HG02938 (cell line): Measurements from ENCODE around the gene ESRRA.
A peak's percentile ranks its signal among the peaks of the same experiment; 100 is the strongest.

Source experiments
- ATAC-seq: cut with Tn5 transposase; IDR thresholded peaks from one replicate; pipeline ENCODE4 v1.9.1; 2021; ENCODE audit warnings: mild to moderate bottlenecking, moderate library complexity; ENCODE audit not compliant: unreplicated experiment

Gene ESRRA

GRCh38 chr11:64269540-64270220, 35.6 kb upstream of the ESRRA start:
- peak; percentile 67 for ATAC-seq

DNA sequence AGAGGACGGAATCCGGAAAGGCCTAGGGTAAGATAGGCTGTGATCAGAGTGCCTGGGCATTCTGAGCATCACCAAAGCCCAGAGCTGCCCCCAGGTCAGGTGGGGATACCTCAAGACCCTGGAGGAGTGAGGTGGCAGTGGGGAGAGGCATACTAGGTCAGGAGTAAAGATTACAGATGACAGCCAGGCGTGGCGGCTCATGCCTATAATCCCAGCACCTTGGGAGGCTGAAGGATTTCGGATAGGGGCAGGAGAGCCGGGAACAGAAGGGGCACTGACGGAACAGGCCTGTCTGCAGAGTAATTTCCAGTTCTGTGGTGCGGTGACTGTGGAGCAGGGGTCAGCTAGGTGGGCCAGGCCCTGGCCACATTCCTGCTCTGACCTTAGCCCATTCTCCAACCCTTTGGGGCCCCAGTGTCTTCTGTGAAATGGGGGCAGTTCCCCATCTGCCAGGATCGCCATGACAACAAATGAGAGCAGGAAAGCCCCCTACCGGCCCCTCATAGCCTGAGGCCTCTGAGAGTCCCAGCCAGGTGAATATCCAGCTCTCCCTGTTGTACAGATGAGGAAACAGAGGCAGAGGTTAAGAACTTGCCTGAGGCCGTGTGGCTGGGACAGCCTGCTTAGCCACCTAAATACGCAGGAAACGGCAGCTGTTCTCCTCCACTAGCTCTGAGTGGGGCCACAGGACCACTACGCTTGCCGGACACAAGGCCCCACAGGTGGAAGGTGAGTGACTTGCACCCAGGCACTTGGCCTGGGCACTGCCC, 30.1 kb upstream of the ESRRA start:
- ATAC-seq = no peak

DNA sequence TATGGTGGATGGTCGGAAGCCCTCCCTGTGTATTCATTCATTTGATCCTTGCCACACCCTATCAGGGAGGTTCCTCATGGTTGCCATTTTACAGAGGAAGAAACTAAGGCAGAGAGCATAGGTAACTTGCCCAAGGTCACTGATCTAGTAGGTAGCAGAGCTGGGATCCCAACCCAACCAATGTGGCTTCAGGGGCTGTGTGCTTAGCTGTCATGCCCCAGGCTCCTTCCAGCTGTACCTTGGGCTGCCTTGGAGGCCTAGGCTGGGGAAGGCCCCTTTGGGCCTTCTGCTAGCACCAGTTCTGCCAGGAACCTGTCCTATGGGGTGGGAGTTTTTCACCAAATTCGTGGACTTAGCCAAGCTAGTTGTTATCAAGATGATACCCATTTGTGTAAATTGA, 29.5 kb upstream of the ESRRA start:
- no peak for ATAC-seq

- no peak for ATAC-seq
These were observed 28.5 kb upstream of the ESRRA start for GRCh38 chr11:64276653-64277431.

- ATAC-seq = no peak
These were observed 26.6 kb upstream of the ESRRA start for GRCh38 chr11:64278576-64279190.

GRCh38 chr11:64281957-64282770, 23.2 kb upstream of the ESRRA start:
- ATAC-seq = no peak

- no peak for ATAC-seq
These were observed 22.2 kb upstream of the ESRRA start for GRCh38 chr11:64283092-64283491.

DNA sequence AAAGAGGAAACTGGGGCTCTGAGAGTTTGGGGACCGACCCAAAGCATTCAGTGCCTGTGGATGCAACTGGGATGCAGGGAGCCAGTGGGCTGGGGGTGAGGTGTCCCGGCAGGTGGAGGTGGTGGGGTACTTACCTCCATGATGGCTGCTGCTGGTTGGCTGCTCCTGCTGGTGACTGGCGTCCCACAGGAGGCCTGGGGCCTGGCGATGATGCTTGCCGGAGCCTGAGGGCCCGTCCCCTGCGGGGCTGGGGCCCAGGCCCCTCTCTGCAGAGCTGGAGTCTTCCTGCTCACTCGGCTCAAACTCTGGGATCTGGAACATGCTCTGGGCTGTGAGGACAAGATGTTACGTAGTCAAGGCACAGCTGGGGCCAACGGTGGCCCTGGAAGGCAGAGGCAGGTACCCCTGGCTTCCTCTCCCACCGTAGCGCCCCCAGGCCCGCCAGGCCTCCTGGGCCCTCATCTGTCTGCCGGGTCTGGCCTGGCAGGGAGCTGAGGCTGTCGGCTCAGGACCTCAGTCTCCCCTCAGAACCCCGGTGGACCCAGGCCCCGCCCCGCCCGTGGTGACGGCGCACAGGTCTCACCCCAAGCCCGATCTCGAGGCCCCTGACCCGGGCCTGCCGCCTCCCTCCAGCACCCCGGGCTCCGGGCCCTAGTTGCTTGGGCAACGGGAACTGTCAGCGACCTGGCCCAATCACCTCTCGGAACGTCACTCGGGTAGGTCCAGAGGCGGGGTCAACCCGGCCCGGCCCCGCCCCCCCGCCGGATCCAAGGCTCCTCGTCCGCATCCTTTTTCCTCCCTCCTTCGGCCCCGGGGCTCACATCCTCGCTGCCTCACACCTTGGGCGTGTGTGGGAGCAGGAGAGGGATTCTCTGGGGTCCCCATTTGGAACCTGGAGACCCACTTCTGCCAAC, 21.0 kb upstream of the ESRRA start, which contains the start of gene BAD:
Gene BAD, minus strand, starts transcription at position 618 of the 914 bp plus-strand sequence. Its CDS starts 297 bp downstream, at position 321.
- peak; percentile 59 for ATAC-seq

- peak; percentile 43 for ATAC-seq
These were observed 20.1 kb upstream of the ESRRA start, which contains the start of gene GPR137 for GRCh38 chr11:64284962-64285884. TSS of gene GPR137 (plus strand) at chr11:64285848. CDS start at chr11:64286525, 677 bp downstream.

- no peak for ATAC-seq
These were observed 19.2 kb upstream of the ESRRA start for GRCh38 chr11:64285885-64286800.

DNA sequence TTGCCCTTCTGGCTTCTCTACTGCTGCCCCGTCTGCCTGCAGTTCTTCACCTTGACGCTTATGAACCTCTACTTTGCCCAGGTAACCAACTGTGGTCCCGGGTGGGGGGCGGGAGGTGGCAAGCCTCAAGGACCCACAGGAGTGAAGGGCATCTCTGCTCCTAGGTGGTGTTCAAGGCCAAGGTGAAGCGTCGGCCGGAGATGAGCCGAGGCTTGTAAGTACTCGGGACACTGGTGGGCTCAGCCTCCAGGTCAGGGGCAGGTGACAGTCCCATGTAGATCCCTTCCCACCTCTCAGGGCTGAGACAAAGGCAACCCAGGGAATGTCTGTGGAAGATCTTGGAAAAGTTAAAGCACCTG, 18.5 kb upstream of the ESRRA start:
- ATAC-seq = no peak

DNA sequence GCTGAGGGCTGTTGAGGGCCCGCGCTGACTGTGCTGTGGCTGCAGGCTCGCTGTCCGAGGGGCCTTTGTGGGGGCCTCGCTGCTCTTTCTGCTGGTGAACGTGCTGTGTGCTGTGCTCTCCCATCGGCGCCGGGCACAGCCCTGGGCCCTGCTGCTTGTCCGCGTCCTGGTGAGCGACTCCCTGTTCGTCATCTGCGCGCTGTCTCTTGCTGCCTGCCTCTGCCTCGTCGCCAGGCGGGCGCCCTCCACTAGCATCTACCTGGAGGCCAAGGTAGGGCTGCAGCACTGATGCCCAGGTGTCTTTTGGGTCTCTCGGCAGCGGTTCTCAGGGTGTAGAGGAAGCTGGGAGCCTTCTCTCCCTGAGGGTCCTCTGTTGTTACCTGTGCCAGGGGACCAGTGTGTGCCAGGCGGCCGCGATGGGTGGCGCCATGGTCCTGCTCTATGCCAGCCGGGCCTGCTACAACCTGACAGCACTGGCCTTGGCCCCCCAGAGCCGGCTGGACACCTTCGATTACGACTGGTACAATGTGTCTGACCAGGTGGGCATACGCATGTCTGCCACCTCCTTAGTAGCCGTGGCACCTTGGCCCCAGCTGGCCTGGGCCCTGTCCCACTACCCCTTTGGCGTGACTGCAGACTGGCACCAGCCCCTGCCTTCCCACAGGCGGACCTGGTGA, 17.5 kb upstream of the ESRRA start:
- no peak for ATAC-seq

GRCh38 chr11:64288353-64288750, 17.0 kb upstream of the ESRRA start:
- no peak for ATAC-seq

- ATAC-seq = no peak
These were observed 16.2 kb upstream of the ESRRA start for GRCh38 chr11:64289002-64289564.

GRCh38 chr11:64290352-64291261, 14.7 kb upstream of the ESRRA start:
- ATAC-seq = no peak
